Natural killer cell (primary cell): ENCODE results near the gene SNRK. TPM values are rescaled to one million over a fixed set of nuclear protein-coding genes. Genes with fewer than 3 reads are reported as not detected.

Source experiments
- ATAC-seq, 3 donors: fragments of 150-1000 bp in 2 of 3; fragments of 200-7000 bp in 1 of 3; cut with Tn5 transposase; 1 replicate in 1 of 3; 2 replicates in 2 of 3; pipeline ENCODE4 v1.10.0; 2021; ENCODE audit warnings: mild to moderate bottlenecking in 2 of 3, moderate library complexity in 2 of 3
- DNase-seq, 2 donors: peaks; one replicate each; pipeline versions ENCODE4 v3.0.0 to v3.0.0-alpha.2; 2013 to 2021; ENCODE audit warnings: mixed read lengths in 1 of 2
- H3K27ac ChIP-seq: one replicate; pipeline ENCODE4 v1.5.1; 2013; ENCODE audit warnings: mild to moderate bottlenecking, low read length
- H3K27me3 ChIP-seq: one replicate; pipeline ENCODE4 v1.6.1; 2013; ENCODE audit warnings: low read length; ENCODE audit not compliant: control insufficient read depth, insufficient read depth
- H3K36me3 ChIP-seq: one replicate; pipeline ENCODE4 v1.6.1; 2013; ENCODE audit warnings: low read length; ENCODE audit not compliant: control insufficient read depth, insufficient read depth
- H3K4me1 ChIP-seq: one replicate; pipeline ENCODE4 v1.6.1; 2013; ENCODE audit warnings: low read length; ENCODE audit not compliant: control insufficient read depth, insufficient read depth
- H3K4me3 ChIP-seq: one replicate; pipeline ENCODE4 v1.5.1; 2013; ENCODE audit warnings: low read length
- H3K9me3 ChIP-seq: one replicate; pipeline ENCODE4 v1.6.1; 2013; ENCODE audit warnings: low read length; ENCODE audit not compliant: control insufficient read depth, insufficient read depth
- H3K27ac Mint-ChIP-seq, 2 donors: one replicate each; pipeline ENCODE4 v1.8.0; 2022; ENCODE audit warnings: mild to moderate bottlenecking in 2 of 2, mixed read lengths in 2 of 2, moderate library complexity in 1 of 2
- H3K27me3 Mint-ChIP-seq, 2 donors: one replicate each; pipeline ENCODE4 v1.8.0; 2022; ENCODE audit warnings: low read depth in 2 of 2, mixed read lengths in 2 of 2
- H3K36me3 Mint-ChIP-seq: one replicate; pipeline ENCODE4 v1.8.0; 2022; ENCODE audit warnings: mixed read lengths
- H3K4me1 Mint-ChIP-seq, 2 donors: one replicate each; pipeline ENCODE4 v1.8.0; 2022; ENCODE audit warnings: mixed read lengths in 2 of 2
- H3K4me3 Mint-ChIP-seq: one replicate; pipeline ENCODE4 v1.8.0; 2022; ENCODE audit warnings: mild to moderate bottlenecking, moderate library complexity, mixed read lengths
- H3K9me3 Mint-ChIP-seq, 2 donors: one replicate each; pipeline ENCODE4 v1.8.0; 2022; ENCODE audit warnings: mixed read lengths in 2 of 2
- CTCF ChIP-seq: fragments of 200-600 bp; IDR thresholded peaks from one replicate; pipeline ENCODE4 v1.8.0; 2022; ENCODE audit warnings: antibody characterized with exemption
- WGBS: methylation state at CpG from one replicate; pipeline ENCODE4 v1.1.7; 2013; ENCODE audit warnings: missing lambda C conversion rate; ENCODE audit not compliant: insufficient coverage; 5-methylcytosine and 5-hydroxymethylcytosine counted together
- intact Hi-C: fragments of 100-400 bp; cut with micrococcal nuclease; formaldehyde crosslinking; loops from one replicate; pipeline ENCODE4 v1.14.2; 2022
- total RNA-seq, 4 donors: library from RNA; stranded (reverse); fragments of 120-200 nt in 1 of 4; gene quantifications; one replicate each; pipeline versions ENCODE4 v1.2.3 to v1.2.4, GENCODE V29; 2013 to 2022

Gene SNRK
- total RNA-seq, 3 donors from 2014 or later (not counting 1 experiment from before 2014, with no cell fraction given) = 177 to 209 (median 186) TPM

- no peaks in the 10 kb centered on the region for H3K27me3 Mint-ChIP-seq
- intact Hi-C loops = no loop called here
- H3K27ac ChIP-seq = no peak overlapping the region
These were observed 45.0 kb downstream of the SNRK start for GRCh38 chr3:43331381-43331780.

GRCh38 chr3:43334976-43335375 lies 48.6 kb downstream of the SNRK start:
- ATAC-seq = no peak
- peaks cover 20% of the 10 kb centered on the region for H3K9me3 ChIP-seq
- no peaks in the 10 kb centered on the region for H3K4me1 ChIP-seq
- H3K9me3 Mint-ChIP-seq = peaks cover 2 to 10% of the 10 kb centered on the region in 2 donors
- intact Hi-C loops = no loop called here
- WGBS = no CpG with 5 or more reads among the region's 1 CpG
- DNase-seq = no peak
- H3K36me3 ChIP-seq = peaks cover 54% of the 10 kb centered on the region
- no peak for TF ChIP-seq CTCF
- no peak overlapping the region for H3K4me3 Mint-ChIP-seq
- peak overlapping the region; percentile 64 to 81 for H3K27ac Mint-ChIP-seq
- H3K4me1 Mint-ChIP-seq = peaks cover 42 to 45% of the 10 kb centered on the region in 2 donors
- no peak overlapping the region for H3K27ac ChIP-seq
- no peak overlapping the region for H3K4me3 ChIP-seq
- H3K27me3 Mint-ChIP-seq = no peaks in the 10 kb centered on the region
- no peaks in the 10 kb centered on the region for H3K27me3 ChIP-seq
- peaks cover 45% of the 10 kb centered on the region for H3K36me3 Mint-ChIP-seq

More at GRCh38 chr3:43331381-43331780, 45.0 kb downstream of the SNRK start:
- H3K27ac Mint-ChIP-seq = peak overlapping the region; percentile 70 to 93
- Histone ChIP-seq H3K9me3 (peaks cover 4% of the 10 kb centered on the region), H3K4me1 (peaks cover 21% of the 10 kb centered on the region), H3K4me3 (no peak overlapping the region), H3K36me3 (peaks cover 27% of the 10 kb centered on the region), H3K27me3 (no peaks in the 10 kb centered on the region)
- no peak for DNase-seq
- H3K36me3 Mint-ChIP-seq = peaks cover 17% of the 10 kb centered on the region
- peaks cover 74 to 79% of the 10 kb centered on the region in 2 donors for H3K4me1 Mint-ChIP-seq
- peaks cover under 1 to 7% of the 10 kb centered on the region in 2 donors for H3K9me3 Mint-ChIP-seq
- no peak for ATAC-seq
- 83% methylated on average over 4 of the region's 4 CpGs for WGBS
- H3K4me3 Mint-ChIP-seq = peak overlapping the region; percentile 19
- no peak for TF ChIP-seq CTCF

GRCh38 chr3:43335799-43336198 lies 49.5 kb downstream of the SNRK start:
- Histone ChIP-seq H3K9me3 (peaks cover 20% of the 10 kb centered on the region), H3K4me1 (no peaks in the 10 kb centered on the region), H3K27ac (no peak overlapping the region), H3K27me3 (no peaks in the 10 kb centered on the region), H3K36me3 (peaks cover 62% of the 10 kb centered on the region), H3K4me3 (no peak overlapping the region)
- Mint-ChIP-seq H3K9me3 (peaks cover 2 to 10% of the 10 kb centered on the region in 2 donors), H3K27ac (peak overlapping the region; percentile 64 to 81), H3K27me3 (no peaks in the 10 kb centered on the region), H3K4me1 (peaks cover 35 to 41% of the 10 kb centered on the region in 2 donors), H3K36me3 (peaks cover 49% of the 10 kb centered on the region), H3K4me3 (no peak overlapping the region)
- TF ChIP-seq CTCF = no peak
- no CpG with 5 or more reads among the region's 1 CpG for WGBS
- ATAC-seq (no peak), DNase-seq (no peak)
- intact Hi-C loops = no loop called here

GRCh38 chr3:43338295-43338694 lies 52.0 kb downstream of the SNRK start:
- WGBS = 89% methylated on average over 1 of the region's 2 CpGs
- TF ChIP-seq CTCF = no peak
- Histone ChIP-seq H3K4me1 (peaks cover 7% of the 10 kb centered on the region), H3K4me3 (no peak overlapping the region), H3K9me3 (peaks cover 20% of the 10 kb centered on the region), H3K36me3 (peaks cover 78% of the 10 kb centered on the region), H3K27ac (no peak overlapping the region), H3K27me3 (no peaks in the 10 kb centered on the region)
- ATAC-seq (no peak), DNase-seq (peak in 1 of 2 donors; percentile 32)
- Mint-ChIP-seq H3K27me3 (no peaks in the 10 kb centered on the region), H3K4me3 (no peak overlapping the region), H3K36me3 (peaks cover 56% of the 10 kb centered on the region), H3K4me1 (peaks cover 26 to 33% of the 10 kb centered on the region in 2 donors), H3K9me3 (peaks cover 2 to 10% of the 10 kb centered on the region in 2 donors), H3K27ac (peak overlapping the region in 1 of 2 donors; percentile 70)
- intact Hi-C loops = no loop called here
